HCEC 1CT (cell line): ENCODE measurements around the gene SEC24C.
"Not testable (repeated sequence)": the region's sequence is repeated elsewhere in the genome, so short reads cannot be mapped to it uniquely, and the experiment has no call there.

Experiments
- DNase-seq: peaks from one replicate; pipeline ENCODE4 v3.0.0-alpha.2; 2017

SEC24C gene

DNA sequence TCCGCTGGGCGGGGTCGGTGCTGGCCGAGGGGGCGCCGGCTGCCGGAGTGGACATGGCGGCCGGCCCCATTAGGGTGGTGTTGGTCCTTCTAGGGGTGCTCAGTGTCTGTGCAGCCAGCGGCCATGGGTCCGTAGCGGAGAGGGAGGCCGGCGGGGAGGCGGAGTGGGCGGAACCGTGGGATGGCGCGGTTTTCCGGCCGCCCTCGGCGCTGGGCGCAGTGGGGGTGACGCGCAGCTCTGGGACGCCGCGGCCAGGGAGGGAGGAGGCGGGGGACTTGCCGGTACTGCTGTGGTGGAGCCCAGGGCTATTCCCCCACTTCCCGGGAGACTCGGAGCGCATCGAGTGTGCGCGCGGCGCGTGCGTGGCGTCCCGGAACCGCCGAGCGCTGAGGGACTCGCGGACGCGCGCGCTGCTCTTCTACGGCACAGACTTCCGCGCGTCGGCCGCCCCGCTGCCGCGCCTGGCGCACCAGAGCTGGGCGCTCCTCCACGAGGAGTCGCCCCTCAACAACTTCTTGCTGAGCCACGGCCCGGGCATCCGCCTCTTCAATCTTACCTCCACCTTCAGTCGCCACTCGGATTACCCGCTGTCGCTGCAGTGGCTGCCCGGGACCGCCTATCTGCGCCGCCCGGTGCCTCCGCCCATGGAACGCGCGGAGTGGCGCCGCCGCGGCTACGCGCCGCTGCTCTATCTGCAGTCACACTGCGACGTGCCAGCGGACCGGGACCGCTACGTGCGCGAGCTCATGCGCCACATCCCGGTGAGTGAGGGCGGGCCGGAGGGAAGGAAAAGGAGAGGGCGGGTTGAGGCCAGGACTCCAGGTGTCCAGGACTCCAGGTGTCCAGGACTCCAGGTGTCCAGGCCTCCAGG lies 28.3 kb downstream of the SEC24C start:
- peak; percentile 84 for DNase-seq

DNA sequence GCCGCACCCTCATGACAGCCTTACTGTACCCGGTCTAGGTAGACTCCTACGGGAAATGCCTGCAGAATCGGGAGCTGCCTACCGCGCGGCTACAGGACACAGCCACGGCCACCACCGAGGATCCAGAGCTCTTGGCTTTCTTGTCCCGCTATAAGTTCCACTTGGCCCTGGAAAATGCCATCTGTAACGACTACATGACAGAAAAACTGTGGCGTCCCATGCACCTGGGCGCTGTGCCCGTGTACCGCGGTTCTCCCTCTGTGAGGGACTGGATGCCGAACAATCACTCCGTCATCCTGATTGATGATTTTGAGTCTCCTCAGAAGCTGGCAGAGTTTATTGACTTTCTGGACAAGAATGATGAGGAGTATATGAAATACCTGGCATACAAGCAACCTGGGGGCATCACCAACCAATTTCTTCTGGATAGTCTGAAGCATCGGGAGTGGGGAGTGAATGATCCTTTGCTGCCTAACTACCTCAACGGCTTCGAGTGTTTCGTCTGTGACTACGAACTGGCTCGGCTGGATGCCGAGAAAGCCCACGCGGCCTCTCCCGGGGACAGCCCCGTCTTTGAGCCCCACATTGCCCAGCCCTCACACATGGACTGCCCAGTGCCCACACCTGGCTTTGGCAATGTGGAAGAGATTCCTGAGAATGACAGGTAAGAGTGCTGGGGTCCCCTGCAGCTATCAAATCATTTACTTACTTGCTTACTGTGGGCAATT lies 29.1 kb downstream of the SEC24C start:
- DNase-seq: no peak

DNA sequence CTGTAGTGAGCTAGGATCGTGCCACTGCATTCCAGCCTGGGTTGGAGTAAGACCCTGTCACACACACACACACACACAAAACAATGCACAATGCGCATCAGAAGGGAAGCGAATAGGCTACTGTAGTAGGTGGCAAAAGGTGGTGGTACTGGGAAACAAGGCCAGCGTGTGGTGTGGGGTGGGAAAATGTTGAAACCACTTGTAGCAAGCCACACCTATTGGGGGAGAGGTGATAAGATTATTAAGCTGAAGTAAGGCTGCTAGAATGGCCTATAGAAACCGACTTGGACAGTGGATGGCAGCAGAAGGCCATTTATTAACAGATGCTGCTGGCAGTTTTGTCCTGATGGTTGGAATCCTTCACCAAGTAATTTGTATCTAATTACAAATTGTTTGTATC lies 30.5 kb downstream of the SEC24C start:
- DNase-seq: no peak

DNA sequence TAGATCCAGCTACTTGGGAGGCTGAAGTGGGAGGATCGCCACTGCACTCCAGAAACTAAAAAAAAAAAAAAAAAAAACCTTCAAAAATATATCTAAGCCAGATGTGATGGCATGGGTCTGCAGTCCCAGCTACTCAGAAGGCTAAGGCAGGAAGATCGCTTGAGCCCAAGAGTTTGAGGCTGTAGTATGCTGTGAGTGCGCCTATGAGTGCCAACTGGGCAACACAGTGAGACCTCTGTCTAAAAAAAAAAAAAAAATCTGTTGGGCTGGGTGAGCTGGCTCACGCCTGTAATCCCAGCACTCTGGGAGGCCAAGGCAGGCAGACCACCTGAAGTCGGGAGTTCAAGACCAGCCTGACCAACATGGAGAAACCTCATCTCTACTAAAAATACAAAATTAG lies 34.8 kb downstream of the SEC24C start:
- DNase-seq: no peak

GRCh38 chr10:73779539-73780197 lies 35.5 kb downstream of the SEC24C start:
- no peak for DNase-seq

DNA sequence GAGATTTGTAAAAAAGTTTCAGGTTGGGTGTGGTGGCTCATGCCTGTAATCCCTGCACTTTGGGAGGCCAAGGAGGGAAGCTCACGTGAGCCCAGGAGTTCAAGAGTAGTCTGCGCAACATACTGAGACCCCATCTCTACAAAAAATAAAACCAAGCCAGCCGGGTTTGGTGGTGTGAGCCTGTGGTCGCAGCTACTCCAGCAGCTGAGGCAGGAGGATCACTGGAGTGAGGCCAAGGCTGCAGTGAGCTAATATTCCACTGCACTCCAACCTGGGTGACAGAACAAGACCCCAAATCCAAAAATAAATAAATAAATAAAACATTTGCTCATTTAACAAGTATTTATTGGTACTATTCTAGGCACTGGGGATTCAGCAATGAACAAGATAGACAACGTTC lies 36.1 kb downstream of the SEC24C start:
- DNase-seq: no peak

GRCh38 chr10:73780966-73781365 lies 36.8 kb downstream of the SEC24C start:
- DNase-seq: no peak

DNA sequence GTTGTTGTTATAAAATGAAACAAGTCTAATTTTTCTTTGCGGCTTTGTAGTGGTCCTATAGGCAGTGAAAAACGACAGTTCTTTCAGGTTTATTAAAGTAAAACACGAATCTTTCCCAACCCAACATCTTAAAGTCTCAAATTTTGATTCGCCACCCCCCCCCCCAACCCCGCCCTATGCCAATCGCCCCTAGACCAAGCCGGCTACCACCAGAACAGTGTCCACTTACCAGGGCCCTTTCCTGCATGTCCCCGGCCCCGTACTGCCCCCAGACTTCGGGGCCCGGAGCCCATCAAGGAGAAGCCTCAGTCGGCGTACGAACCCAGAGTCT lies 37.3 kb downstream of the SEC24C start:
- DNase-seq: no peak

DNA sequence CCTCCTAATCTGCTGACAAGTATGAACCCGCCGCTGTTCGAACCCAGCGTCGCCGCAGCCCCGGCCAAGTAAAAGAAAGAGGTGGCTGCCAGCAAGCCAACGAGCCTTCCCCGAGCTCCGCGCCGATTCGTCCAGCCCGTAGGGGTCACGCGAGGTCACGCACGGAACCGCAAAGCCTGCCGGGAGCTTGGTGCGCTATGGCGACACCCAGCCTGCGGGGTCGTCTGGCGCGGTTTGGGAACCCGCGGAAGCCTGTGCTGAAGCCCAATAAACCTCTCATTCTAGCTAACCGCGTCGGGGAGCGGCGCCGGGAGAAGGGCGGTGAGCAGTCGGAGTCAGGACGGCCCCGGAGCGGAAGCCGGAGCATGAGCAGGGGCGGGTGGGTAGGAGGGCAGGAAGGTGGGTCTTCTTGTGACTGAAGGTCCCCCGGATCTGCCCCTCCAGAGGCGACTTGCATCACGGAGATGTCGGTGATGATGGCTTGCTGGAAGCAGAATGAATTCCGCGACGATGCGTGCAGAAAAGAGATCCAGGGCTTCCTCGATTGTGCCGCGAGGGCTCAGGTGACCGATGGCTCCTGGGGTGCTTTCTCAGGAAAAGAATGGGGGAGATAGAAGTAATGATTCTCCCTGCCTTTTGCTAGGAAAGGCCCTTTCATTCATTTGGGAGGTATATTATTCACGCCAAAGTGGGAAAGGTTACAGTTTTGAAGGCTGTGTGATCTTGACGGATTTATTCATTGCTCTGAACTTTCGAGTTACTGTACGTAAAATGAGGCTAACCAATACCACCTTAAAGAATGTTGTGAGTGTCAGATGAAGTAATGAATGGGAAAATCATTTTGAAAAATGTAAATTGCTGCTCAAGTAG lies 37.9 kb downstream of the SEC24C start, which contains the start of gene CHCHD1:
Gene CHCHD1 (plus strand): TSS at position 170 of the 870 bp plus-strand sequence. CDS start 28 bp downstream, at position 198.
- DNase-seq: peak; percentile 85

DNA sequence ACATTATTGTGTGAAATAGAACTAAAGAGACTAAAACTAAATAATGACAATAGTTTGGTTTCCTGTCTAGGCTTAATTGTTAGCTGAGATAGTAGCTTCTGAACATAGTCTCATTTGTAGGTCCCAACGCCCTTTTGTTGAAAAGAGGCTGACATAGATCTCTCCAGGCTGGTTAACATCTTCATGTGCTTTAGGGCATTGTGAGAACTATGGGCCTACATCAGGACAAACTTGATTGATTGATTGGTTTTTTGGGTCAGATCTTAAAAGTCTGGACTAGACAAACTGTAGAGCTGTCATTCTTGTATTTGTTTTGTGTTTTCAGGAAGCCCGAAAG lies 38.5 kb downstream of the SEC24C start:
- no peak for DNase-seq

DNA sequence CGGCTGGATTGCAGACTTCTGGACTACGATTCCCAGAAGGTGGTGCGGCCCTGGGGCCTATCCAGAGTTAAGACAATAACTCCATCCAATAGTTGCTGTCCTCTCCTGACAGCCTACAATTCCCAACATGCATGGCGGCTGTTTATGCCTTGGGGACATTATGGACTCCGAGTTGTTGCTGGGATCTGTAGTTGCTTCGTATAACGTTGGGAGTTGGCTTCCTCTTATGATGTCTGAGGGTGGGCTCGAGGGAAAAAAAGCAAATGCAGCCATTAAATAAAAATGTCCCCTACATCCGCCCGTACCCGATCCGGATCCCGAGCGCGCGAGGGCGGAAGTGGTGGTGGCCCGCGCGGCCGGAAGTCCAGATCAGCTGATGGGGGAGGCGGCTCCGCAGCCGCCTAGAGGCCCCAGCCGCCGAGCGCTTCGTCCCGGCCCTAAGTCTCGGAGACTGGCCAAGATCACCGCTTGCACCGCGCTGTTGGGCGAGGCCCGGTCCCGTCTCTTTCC lies 41.1 kb downstream of the SEC24C start, which contains the start of gene ZSWIM8:
Gene ZSWIM8 (plus strand): TSS at position 396 of the 510 bp plus-strand sequence. CDS start 273 bp downstream, outside the sequence.
- DNase-seq: peak; percentile 95

DNA sequence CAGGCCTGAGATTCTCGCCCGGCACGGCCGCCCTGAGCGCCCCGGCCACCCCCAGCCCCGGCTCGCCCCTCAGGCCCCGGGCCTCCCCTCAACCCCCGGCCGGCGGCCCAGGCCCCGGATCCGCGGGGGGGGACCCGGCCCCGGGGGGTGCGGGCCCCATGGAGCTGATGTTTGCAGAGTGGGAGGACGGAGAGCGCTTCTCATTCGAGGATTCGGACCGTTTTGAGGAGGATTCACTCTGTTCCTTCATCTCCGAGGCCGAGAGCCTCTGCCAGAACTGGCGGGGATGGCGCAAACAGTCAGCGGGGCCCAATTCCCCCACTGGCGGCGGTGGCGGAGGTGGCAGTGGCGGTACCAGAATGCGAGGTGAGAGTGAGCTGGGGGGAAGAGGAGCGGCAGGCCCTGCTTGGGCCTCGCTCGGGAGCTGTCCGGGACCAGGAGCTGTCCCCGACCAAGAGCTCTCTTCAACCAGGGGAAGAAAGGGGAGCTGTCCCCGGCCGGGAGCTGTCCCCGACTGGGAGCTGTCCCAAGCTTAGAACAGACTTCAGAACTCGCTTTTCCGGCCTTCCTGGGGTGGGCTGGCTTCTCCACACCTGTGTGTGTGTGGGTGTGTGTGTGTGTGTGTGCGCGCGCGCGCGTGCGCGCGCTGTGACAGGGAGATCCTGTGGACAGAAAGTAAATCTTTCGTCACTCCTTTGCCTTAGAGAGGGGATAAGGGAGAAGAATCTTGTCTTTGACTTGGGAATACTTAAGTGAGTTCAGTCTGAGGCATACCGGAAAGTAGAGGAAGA lies 41.7 kb downstream of the SEC24C start:
- DNase-seq: peak; percentile 16

- DNase-seq: no peak
These were observed 42.3 kb downstream of the SEC24C start for GRCh38 chr10:73786512-73786885.

DNA sequence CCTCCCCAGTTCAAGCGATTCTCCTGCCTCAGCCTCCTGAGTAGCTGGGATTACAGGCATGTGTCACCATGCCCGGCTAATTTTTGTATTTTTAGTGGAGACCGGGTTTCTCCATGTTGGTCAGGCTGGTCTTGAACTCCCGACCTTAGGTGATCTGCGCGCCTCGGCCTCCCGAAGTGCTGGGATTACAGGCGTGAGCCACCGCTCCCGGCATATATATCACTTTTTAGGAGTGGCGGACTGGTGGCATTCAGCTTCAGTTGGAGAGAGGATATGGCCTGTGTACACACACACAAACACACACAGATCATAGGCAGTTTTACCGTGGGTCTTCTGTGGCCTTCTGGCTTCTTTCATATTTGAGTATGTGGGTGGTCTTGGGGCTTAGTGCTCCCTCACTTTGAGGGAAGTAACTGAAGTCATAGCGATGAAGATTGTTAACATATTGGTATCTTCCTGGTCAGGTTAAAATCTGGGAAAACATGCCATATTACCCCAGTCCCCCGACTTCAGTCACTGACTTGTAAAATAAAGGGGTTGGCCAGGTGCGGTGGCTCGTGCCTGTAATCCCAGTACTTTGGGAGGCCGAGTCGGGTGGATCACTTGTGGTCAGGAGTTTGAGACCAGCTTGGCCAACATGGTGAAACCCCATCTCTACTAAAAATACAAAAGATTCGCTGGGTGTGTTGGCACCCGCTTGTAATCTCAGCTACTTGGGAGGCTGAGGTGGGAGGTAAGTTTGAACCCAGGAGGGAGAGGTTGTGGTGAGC lies 43.0 kb downstream of the SEC24C start:
- not testable (repeated sequence) for DNase-seq

DNA sequence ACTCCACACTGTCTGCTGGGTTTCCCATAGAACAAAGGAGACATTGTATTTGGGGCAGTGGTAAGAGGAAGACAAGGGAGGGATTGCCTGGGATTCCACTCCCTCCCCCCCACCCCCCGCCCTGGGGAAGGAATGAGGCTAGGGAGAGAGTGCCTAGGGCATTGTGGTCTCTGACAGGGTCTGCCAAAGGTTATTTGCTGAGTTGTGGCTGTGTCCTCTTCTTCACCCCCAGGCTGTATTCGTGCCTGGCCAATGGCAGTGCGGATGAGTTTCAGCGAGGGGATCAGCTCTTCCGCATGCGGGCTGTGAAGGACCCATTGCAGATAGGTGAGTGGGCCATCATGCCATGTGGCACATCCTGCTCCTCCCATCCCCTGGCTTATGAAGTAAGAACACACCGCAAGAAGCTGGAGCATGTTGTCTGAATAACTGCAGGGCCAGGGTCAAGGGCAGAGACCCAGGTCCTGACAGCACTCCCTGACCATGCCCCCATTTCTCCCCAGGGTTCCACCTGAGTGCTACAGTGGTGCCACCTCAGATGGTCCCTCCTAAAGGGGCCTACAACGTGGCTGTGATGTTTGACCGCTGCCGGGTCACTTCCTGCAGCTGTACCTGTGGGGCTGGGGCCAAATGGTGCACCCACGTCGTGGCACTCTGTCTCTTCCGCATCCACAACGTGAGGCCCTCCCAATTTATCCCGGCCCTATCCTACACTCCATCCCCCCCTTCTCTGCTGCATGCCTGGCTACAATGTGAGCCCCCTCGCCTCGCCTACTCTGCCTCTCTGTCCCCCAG lies 44.9 kb downstream of the SEC24C start:
- DNase-seq: no peak

- no peak for DNase-seq
These were observed 45.5 kb downstream of the SEC24C start for GRCh38 chr10:73789659-73790055.

- no peak for DNase-seq
These were observed 46.9 kb downstream of the SEC24C start for GRCh38 chr10:73790886-73791625.

DNA sequence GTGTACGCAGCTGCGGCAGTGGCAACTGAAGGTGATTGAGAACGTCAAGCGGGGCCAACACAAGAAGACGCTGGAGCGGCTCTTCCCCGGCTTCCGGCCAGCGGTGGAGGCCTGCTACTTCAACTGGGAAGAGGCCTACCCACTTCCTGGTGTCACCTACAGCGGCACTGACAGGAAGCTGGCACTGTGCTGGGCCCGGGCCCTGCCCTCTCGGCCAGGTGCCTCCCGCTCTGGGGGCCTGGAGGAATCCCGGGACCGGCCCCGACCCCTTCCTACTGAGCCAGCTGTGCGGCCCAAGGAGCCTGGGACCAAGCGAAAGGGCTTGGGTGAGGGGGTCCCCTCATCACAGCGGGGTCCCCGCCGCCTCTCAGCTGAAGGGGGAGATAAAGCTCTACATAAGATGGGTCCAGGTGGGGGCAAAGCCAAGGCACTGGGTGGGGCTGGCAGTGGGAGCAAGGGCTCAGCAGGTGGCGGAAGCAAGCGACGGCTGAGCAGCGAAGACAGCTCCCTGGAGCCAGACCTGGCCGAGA lies 47.8 kb downstream of the SEC24C start:
- no peak for DNase-seq

GRCh38 chr10:73793456-73793855 lies 49.3 kb downstream of the SEC24C start:
- DNase-seq: no peak
